ENCODE measurements around the gene CCDC106. TPM values are rescaled to one million over a fixed set of nuclear protein-coding genes. Genes with fewer than 3 reads are reported as not detected.
A peak's percentile ranks its signal among the peaks of the same experiment; 100 is the strongest.

CCDC106 gene
- total RNA-seq, 2 donors from 2014 or later, result 19.1 to 30.0 TPM

GRCh38 chr19:55635334-55635717 lies 12.7 kb upstream of the CCDC106 start:
- H3K27ac ChIP-seq, result peak overlapping the region; percentile 94 to 97
- peaks cover 0 to 45% of the 10 kb centered on the region in 2 donors for H3K4me1 ChIP-seq
- peak overlapping the region; percentile 86 to 87 for H3K4me3 ChIP-seq
- TF ChIP-seq CTCF (IDR thresholded peaks at IDR 0.05), result no peak
- H3K36me3 ChIP-seq, result no peaks in the 10 kb centered on the region
- no peak for DNase-seq (ENCODE audit: low spot score)
- no peaks in the 10 kb centered on the region for H3K27me3 ChIP-seq
- H3K9me3 ChIP-seq, result no peaks in the 10 kb centered on the region

GRCh38 chr19:55635856-55636440 lies 12.1 kb upstream of the CCDC106 start:
- Histone ChIP-seq H3K9me3 (no peaks in the 10 kb centered on the region), H3K4me1 (peaks cover 0 to 48% of the 10 kb centered on the region in 2 donors), H3K36me3 (no peaks in the 10 kb centered on the region), H3K4me3 (peak overlapping the region; percentile 86 to 87), H3K27ac (peak overlapping the region; percentile 94 to 97), H3K27me3 (no peaks in the 10 kb centered on the region)
- DNase-seq (ENCODE audit: low spot score), result no peak
- TF ChIP-seq CTCF (IDR thresholded peaks at IDR 0.05), result no peak

- Histone ChIP-seq H3K36me3 (no peaks in the 10 kb centered on the region), H3K4me1 (peaks cover 0 to 52% of the 10 kb centered on the region in 2 donors), H3K27me3 (no peaks in the 10 kb centered on the region), H3K27ac (no peak overlapping the region), H3K9me3 (no peaks in the 10 kb centered on the region), H3K4me3 (no peak overlapping the region)
- TF ChIP-seq CTCF (IDR thresholded peaks at IDR 0.05), result no peak
- DNase-seq (ENCODE audit: low spot score), result no peak
Observed at GRCh38 chr19:55636723-55637122, 11.3 kb upstream of the CCDC106 start.

GRCh38 chr19:55637534-55637933 lies 10.5 kb upstream of the CCDC106 start:
- TF ChIP-seq CTCF (IDR thresholded peaks at IDR 0.05), result no peak
- H3K4me1 ChIP-seq, result peaks cover 0 to 61% of the 10 kb centered on the region in 2 donors
- no peak for DNase-seq (ENCODE audit: low spot score)
- H3K9me3 ChIP-seq, result no peaks in the 10 kb centered on the region
- no peak overlapping the region for H3K27ac ChIP-seq
- no peaks in the 10 kb centered on the region for H3K36me3 ChIP-seq
- H3K27me3 ChIP-seq, result no peaks in the 10 kb centered on the region
- no peak overlapping the region for H3K4me3 ChIP-seq

GRCh38 chr19:55638864-55639359 lies 9.1 kb upstream of the CCDC106 start:
- no peak overlapping the region for H3K4me3 ChIP-seq
- no peaks in the 10 kb centered on the region for H3K36me3 ChIP-seq
- peak in 1 of 2 donors; percentile 29 for TF ChIP-seq CTCF (IDR thresholded peaks at IDR 0.05)
- no peaks in the 10 kb centered on the region for H3K27me3 ChIP-seq
- H3K9me3 ChIP-seq, result no peaks in the 10 kb centered on the region
- no peak overlapping the region for H3K27ac ChIP-seq
- H3K4me1 ChIP-seq, result peaks cover 0 to 70% of the 10 kb centered on the region in 2 donors
- no peak for DNase-seq (ENCODE audit: low spot score)

Data from right atrium auricular region (tissue), 2 donors.